ENCODE measurements around the gene ADAM33. TPM values are rescaled to one million over a fixed set of nuclear protein-coding genes. Genes with fewer than 3 reads are reported as not detected.

Gene ADAM33
- total RNA-seq, 2 experiments from 2014 or later: not detected

DNA sequence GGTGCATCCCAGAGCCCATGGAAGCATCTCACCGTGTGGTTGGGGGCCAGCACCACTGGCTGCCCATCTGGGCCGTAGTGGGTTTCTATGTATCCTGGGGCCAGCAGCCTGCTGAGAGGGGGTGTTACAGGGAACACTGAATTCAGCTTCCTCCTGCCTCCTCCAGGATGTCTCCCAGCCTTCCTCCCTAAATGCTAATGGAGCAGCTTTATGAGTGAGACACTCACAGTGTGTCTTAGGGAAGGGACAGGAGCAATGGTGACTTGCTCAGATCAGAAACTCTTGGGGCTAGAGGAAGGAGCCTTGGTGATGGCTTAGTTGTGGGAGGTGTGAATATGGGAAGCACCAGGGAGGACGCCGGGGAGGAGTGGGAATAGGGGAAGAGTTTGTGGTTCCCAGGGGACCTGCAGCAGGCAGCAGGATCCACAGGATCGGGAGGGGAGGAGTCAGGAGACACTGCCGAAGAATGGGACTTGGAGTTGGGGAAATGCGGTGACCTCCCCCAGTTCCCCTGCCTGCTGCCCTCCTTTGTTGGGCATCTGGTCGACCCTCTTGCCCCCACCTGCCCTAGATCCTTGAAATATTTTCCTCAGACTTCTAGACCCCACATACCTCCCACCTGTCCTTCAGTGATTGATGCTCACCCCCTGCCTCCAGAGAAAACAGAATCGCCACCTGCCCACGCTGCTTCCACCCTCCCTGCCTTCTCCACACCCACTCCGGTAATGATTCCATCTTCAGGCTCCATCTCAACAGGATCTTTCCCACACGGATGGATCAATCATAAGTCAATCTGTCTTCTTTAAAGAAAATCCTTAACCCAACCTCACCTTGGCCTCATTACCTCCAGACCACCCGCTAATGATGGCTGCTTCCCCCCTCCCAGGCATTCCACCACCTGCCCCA lies 6.6 kb downstream of the ADAM33 start:
- Mint-ChIP-seq H3K36me3 (ENCODE audit: low read depth) (no peaks in the 10 kb centered on the region), H3K4me3 (no peak overlapping the region), H3K4me1 (ENCODE audit: low read depth) (peaks cover 5% of the 10 kb centered on the region), H3K27me3 (peaks cover 60% of the 10 kb centered on the region), H3K9me3 (no peaks in the 10 kb centered on the region), H3K27ac (no peak overlapping the region)
- ChIA-PET CTCF (interaction anchor here (2.4 kb wide), 1 partner anchor 35 kb away, joined by 18 read pairs; no protein-coding TSS in a partner anchor), POLR2A (no interaction called here)
- ATAC-seq (ENCODE audit: poor library complexity) (no peak), DNase-seq (no peak)
- H3K27me3 ChIP-seq (ENCODE audit: control insufficient read depth in 1 of 2, insufficient read depth in 2 of 2, low read length in 2 of 2): peaks cover 40 to 52% of the 10 kb centered on the region in 2 experiments
- TF ChIP-seq, protein P1, sequence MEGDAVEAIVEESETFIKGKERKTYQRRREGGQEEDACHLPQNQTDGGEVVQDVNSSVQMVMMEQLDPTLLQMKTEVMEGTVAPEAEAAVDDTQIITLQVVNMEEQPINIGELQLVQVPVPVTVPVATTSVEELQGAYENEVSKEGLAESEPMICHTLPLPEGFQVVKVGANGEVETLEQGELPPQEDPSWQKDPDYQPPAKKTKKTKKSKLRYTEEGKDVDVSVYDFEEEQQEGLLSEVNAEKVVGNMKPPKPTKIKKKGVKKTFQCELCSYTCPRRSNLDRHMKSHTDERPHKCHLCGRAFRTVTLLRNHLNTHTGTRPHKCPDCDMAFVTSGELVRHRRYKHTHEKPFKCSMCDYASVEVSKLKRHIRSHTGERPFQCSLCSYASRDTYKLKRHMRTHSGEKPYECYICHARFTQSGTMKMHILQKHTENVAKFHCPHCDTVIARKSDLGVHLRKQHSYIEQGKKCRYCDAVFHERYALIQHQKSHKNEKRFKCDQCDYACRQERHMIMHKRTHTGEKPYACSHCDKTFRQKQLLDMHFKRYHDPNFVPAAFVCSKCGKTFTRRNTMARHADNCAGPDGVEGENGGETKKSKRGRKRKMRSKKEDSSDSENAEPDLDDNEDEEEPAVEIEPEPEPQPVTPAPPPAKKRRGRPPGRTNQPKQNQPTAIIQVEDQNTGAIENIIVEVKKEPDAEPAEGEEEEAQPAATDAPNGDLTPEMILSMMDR (IDR thresholded peaks at IDR 0.05): no peak
- no peak overlapping the region for H3K4me3 ChIP-seq (ENCODE audit: low read length)
- intact Hi-C loops (cut with DNase I, micrococcal nuclease): loop anchor here in 1 of 2 experiments (5.0 kb wide), 2 partner anchors 92 to 917 kb away; partner anchors contain the start of gene ADISSP
- H3K4me1 ChIP-seq (ENCODE audit: insufficient read depth, low read length): peaks cover 18% of the 10 kb centered on the region
- peaks cover 0 to 21% of the 10 kb centered on the region in 2 experiments for H3K9me3 ChIP-seq (ENCODE audit: control insufficient read depth in 1 of 2, insufficient read depth in 1 of 2, low read length in 2 of 2)
- H3K27ac ChIP-seq (ENCODE audit: low read depth in 1 of 2, low read length in 2 of 2): no peak overlapping the region
- no peaks in the 10 kb centered on the region for H3K36me3 ChIP-seq (ENCODE audit: insufficient read depth, low read length)

DNA sequence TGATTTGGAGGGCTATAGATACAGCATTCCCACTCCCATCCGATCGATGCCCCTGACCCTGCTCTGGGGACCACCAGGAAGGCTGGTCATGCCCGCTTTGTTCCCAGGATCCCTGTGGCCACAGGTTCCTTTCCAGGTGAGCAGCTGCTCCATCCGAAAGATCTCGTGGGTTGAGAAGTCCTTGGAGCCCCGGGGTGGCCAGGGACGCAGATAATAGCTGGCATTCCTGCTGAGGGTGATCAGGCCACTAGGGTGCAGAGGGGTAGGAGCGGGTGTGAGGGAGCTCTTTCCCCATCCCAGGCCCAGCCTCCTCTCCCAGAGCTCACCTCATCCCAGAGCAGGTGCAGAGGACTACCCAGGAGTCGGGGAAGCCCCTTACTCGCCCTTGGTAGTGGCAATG lies 7.4 kb downstream of the ADAM33 start:
- Histone ChIP-seq H3K27me3 (ENCODE audit: control insufficient read depth in 1 of 2, insufficient read depth in 2 of 2, low read length in 2 of 2) (peaks cover 35 to 45% of the 10 kb centered on the region in 2 experiments), H3K9me3 (ENCODE audit: control insufficient read depth in 1 of 2, insufficient read depth in 1 of 2, low read length in 2 of 2) (peaks cover 0 to 21% of the 10 kb centered on the region in 2 experiments), H3K4me1 (ENCODE audit: insufficient read depth, low read length) (peaks cover 18% of the 10 kb centered on the region), H3K4me3 (ENCODE audit: low read length) (no peak overlapping the region), H3K36me3 (ENCODE audit: insufficient read depth, low read length) (no peaks in the 10 kb centered on the region), H3K27ac (ENCODE audit: low read depth in 1 of 2, low read length in 2 of 2) (no peak overlapping the region)
- intact Hi-C loops (cut with DNase I, micrococcal nuclease): no loop called here
- ATAC-seq (ENCODE audit: poor library complexity) (no peak), DNase-seq (no peak)
- H3K27me3 Mint-ChIP-seq: peaks cover 61% of the 10 kb centered on the region
- TF ChIP-seq, protein P1 (IDR thresholded peaks at IDR 0.05): no peak
- H3K27ac Mint-ChIP-seq: no peak overlapping the region
- H3K4me1 Mint-ChIP-seq (ENCODE audit: low read depth): peaks cover 5% of the 10 kb centered on the region
- H3K4me3 Mint-ChIP-seq: no peak overlapping the region
- H3K36me3 Mint-ChIP-seq (ENCODE audit: low read depth): no peaks in the 10 kb centered on the region
- POLR2A ChIA-PET: no interaction called here
- H3K9me3 Mint-ChIP-seq: no peaks in the 10 kb centered on the region
- CTCF ChIA-PET: no interaction called here

DNA sequence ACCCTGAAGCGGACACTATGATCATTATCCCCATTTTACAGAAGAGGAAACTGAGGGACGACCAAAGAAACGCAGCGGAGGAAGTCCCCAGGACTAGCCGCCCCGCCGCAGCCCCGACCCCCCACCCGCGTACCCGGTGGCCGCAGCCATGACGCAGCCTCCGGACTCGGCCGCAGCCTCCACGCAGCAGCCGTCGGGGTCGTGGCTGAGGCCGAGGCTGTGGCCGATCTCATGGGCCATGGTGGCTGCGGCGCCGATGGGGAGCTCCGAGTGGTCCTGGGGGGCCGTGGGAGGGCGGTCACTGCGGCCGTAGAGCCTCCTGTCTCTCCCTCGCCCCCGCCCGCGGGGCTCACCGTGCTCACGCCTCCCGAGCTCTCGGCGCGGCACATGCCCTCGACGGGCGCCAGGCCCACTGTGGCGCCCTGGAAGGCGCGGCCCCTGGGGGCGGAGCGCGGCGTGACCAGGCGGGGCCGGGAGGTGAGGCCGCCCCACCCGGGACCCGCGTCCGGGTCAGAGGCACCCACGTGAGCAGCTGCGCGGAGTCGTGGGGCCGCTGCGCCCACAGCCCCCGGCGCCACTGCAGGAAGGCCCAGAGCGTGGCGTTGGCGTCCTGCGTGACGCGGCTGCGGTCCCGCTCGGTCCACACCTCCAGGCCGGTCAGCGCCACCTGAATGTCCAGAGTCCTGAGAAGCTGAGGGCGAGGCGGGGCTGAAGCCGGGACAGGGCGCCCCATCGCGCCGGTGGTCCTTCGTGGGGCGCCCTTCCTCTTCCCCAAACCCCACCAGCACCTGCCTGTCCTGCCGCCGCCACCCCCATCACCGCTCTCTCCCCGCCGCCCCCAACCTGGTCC lies 8.4 kb downstream of the ADAM33 start:
- POLR2A ChIA-PET: no interaction called here
- ATAC-seq (ENCODE audit: poor library complexity): no peak
- CTCF ChIA-PET: no interaction called here

More for the DNA sequence above, 8.4 kb downstream of the ADAM33 start:
- Mint-ChIP-seq H3K4me3 (no peak overlapping the region), H3K27me3 (peaks cover 53% of the 10 kb centered on the region), H3K36me3 (ENCODE audit: low read depth) (no peaks in the 10 kb centered on the region), H3K4me1 (ENCODE audit: low read depth) (peaks cover 5% of the 10 kb centered on the region), H3K9me3 (no peaks in the 10 kb centered on the region), H3K27ac (no peak overlapping the region)
- H3K4me3 ChIP-seq (ENCODE audit: low read length): no peak overlapping the region
- H3K4me1 ChIP-seq (ENCODE audit: insufficient read depth, low read length): peaks cover 18% of the 10 kb centered on the region
- intact Hi-C loops (cut with DNase I, micrococcal nuclease): no loop called here
- peaks cover 37 to 44% of the 10 kb centered on the region in 2 experiments for H3K27me3 ChIP-seq (ENCODE audit: control insufficient read depth in 1 of 2, insufficient read depth in 2 of 2, low read length in 2 of 2)
- H3K27ac ChIP-seq (ENCODE audit: low read depth in 1 of 2, low read length in 2 of 2): no peak overlapping the region
- peaks cover 0 to 21% of the 10 kb centered on the region in 2 experiments for H3K9me3 ChIP-seq (ENCODE audit: control insufficient read depth in 1 of 2, insufficient read depth in 1 of 2, low read length in 2 of 2)
- TF ChIP-seq, protein P1 (IDR thresholded peaks at IDR 0.05): no peak
- DNase-seq: no peak
- no peaks in the 10 kb centered on the region for H3K36me3 ChIP-seq (ENCODE audit: insufficient read depth, low read length)
